Panc1 (cell line): ENCODE results near the gene HOXA13. TPM values are rescaled to one million over a fixed set of nuclear protein-coding genes. Genes with fewer than 3 reads are reported as not detected.

Experiments used
- ATAC-seq: fragments of 200-7000 bp; cut with Tn5 transposase; 2 replicates; pipeline ENCODE4 v1.9.1; 2020; ENCODE audit warnings: mild to moderate bottlenecking, moderate library complexity
- BruUV-seq: library from RNA; stranded (reverse); fragments of 400-500 nt; replicated peaks from 2 replicates; lab custom pipeline; 2021; lab: Mats Ljungman, UMichigan
- CTCF ChIA-PET: fragments of 300-600 bp; sonication (Branson Sonifier 250); formaldehyde crosslinking; loops from one replicate; lab custom pipeline; 2022; ENCODE audit warnings: antibody characterized with exemption; lab: Charles Lee
- POLR2A ChIA-PET: fragments of 300-600 bp; sonication (Branson Sonifier 250); formaldehyde crosslinking; loops from one replicate; lab custom pipeline; 2022; ENCODE audit warnings: antibody characterized with exemption; lab: Charles Lee
- DNase-seq: peaks from one replicate; pipeline ENCODE4 v3.0.0-alpha.2; 2010; ENCODE audit warnings: low read depth, low spot score
- H3K27ac ChIP-seq: 2 replicates; pipeline ENCODE4 v1.5.1; 2011; ENCODE audit warnings: mild to moderate bottlenecking, low read length, inconsistent platforms
- H3K27me3 ChIP-seq: fragments of 200-500 bp; sonication (Bioruptor generic); 2 replicates; pipeline ENCODE4 v1.6.0; 2014; ENCODE audit warnings: low read length, inconsistent platforms; ENCODE audit not compliant: control insufficient read depth, insufficient read depth
- H3K36me3 ChIP-seq: fragments of 200-500 bp; sonication (Bioruptor generic); 2 replicates; pipeline ENCODE4 v1.5.1; 2014; ENCODE audit warnings: inconsistent platforms, mild to moderate bottlenecking, low read length, moderate library complexity; ENCODE audit not compliant: control insufficient read depth, insufficient read depth
- H3K4me1 ChIP-seq: 2 replicates; pipeline ENCODE4 v1.5.1; 2011; ENCODE audit warnings: inconsistent platforms, mild to moderate bottlenecking, low read length, moderate library complexity; ENCODE audit not compliant: control insufficient read depth, insufficient read depth
- H3K4me3 ChIP-seq, 2 experiments: 2 replicates each; pipeline ENCODE4 v1.5.1; 2011 to 2012; ENCODE audit warnings: low read depth in 2 of 2, low read length in 2 of 2, mild to moderate bottlenecking in 2 of 2, inconsistent platforms in 1 of 2, moderate library complexity in 1 of 2
- H3K9me3 ChIP-seq: fragments of 200-500 bp; sonication (Bioruptor generic); 2 replicates; pipeline ENCODE4 v1.5.1; 2014; ENCODE audit warnings: low read depth, mild to moderate bottlenecking, inconsistent platforms, low read length, moderate library complexity; ENCODE audit not compliant: control insufficient read depth, insufficient read depth
- CTCF ChIP-seq: fragments of 450-650 bp; IDR thresholded peaks from 2 replicates; pipeline ENCODE4 v1.5.1; 2017; ENCODE audit warnings: mild to moderate bottlenecking
- POLR2AphosphoS5 ChIP-seq: IDR thresholded peaks from 2 replicates; pipeline ENCODE4 v1.6.1; 2012; ENCODE audit warnings: mild to moderate bottlenecking, low read depth, low read length, moderate library complexity
- REST ChIP-seq, 2 experiments: IDR thresholded peaks; 2 replicates each; pipeline ENCODE4 v1.6.1; 2011 to 2012; ENCODE audit warnings: low read depth in 2 of 2, control low read depth in 1 of 2, low read length in 1 of 2, mild to moderate bottlenecking in 1 of 2, moderate library complexity in 1 of 2; ENCODE audit not compliant: insufficient read depth in 1 of 2
- SIN3A ChIP-seq: IDR thresholded peaks from 2 replicates; pipeline ENCODE4 v1.6.1; 2012; ENCODE audit warnings: low read depth, mild to moderate bottlenecking, low read length, moderate library complexity, borderline replicate concordance; ENCODE audit not compliant: insufficient read depth
- TCF7L2 ChIP-seq: IDR thresholded peaks from 2 replicates; pipeline ENCODE4 v1.6.1; 2011; ENCODE audit warnings: mild to moderate bottlenecking, low read depth, low read length, inconsistent platforms
- in situ Hi-C: cut with HindIII; loops from 2 replicates; pipeline ENCODE4 v1.10.0; 2016; ENCODE audit warnings: low sequenced_read_pairs, low pct_unique_long_range_greater_than_20kb
- intact Hi-C: fragments of 100-400 bp; cut with micrococcal nuclease; formaldehyde crosslinking; loops from one replicate; pipeline ENCODE4 v1.10.0; 2022; ENCODE audit not compliant: unreplicated experiment
- total RNA-seq: library from RNA; stranded (reverse); gene quantifications from one replicate; pipeline ENCODE4 v1.2.1, GENCODE V29; 2021; ENCODE audit not compliant: unreplicated experiment

HOXA13 gene
- total RNA-seq, 1 experiment from 2014 or later = 1.2 TPM

GRCh38 chr7:27183682-27184336 is 16.1 kb downstream of the HOXA13 start:
- no peaks in the 10 kb centered on the region for H3K36me3 ChIP-seq
- ATAC-seq (no peak), DNase-seq (no peak)
- intact Hi-C loops (no loop called here), in situ Hi-C loops (no loop called here)
- H3K27ac ChIP-seq = peak overlapping the region; percentile 71
- ChIA-PET CTCF (interaction anchor here (0.5 to 0.7 kb wide), 3 partner anchors 293 to 912 kb away, joined by 3 to 13 read pairs (median 7); no protein-coding TSS in a partner anchor), POLR2A (interaction anchor here (0.7 kb wide), 1 partner anchor 35 kb away, joined by 5 read pairs; no protein-coding TSS in a partner anchor)
- H3K27me3 ChIP-seq = no peaks in the 10 kb centered on the region
- no TSS peak for BruUV-seq
- H3K4me1 ChIP-seq = peaks cover 22% of the 10 kb centered on the region
- peak overlapping the region; percentile 53 to 88 for H3K4me3 ChIP-seq
- no peak for TF ChIP-seq REST (IDR thresholded peaks at IDR 0.05; ENCODE audit: insufficient read depth in 1 of 2, low read depth in 2 of 2, low read length in 1 of 2)
- no peak for TF ChIP-seq SIN3A
- TF ChIP-seq POLR2AphosphoS5 = no peak
- no peak; the same call in 1 of the 2 replicates for TF ChIP-seq TCF7L2
- TF ChIP-seq CTCF = no peak
- no peaks in the 10 kb centered on the region for H3K9me3 ChIP-seq

- Histone ChIP-seq H3K9me3 (no peaks in the 10 kb centered on the region), H3K4me1 (peaks cover 22% of the 10 kb centered on the region), H3K27me3 (no peaks in the 10 kb centered on the region), H3K4me3 (peak overlapping the region; percentile 53 to 88; a peak in 2 of 4 replicates), H3K27ac (peak overlapping the region; percentile 71; the same call in 1 of the 2 replicates), H3K36me3 (no peaks in the 10 kb centered on the region)
- no TSS peak for BruUV-seq
- TF ChIP-seq POLR2AphosphoS5 (no peak), REST (IDR thresholded peaks at IDR 0.05; ENCODE audit: insufficient read depth in 1 of 2, low read depth in 2 of 2, low read length in 1 of 2) (no peak)
- POLR2A ChIA-PET = interaction anchor here (0.7 kb wide), 1 partner anchor 36 kb away, joined by 5 read pairs; no protein-coding TSS in a partner anchor
- in situ Hi-C loops = no loop called here
- DNase-seq (no peak), ATAC-seq (no peak)
- intact Hi-C loops = no loop called here
- CTCF ChIA-PET = interaction anchor here (0.5 to 0.7 kb wide), 2 partner anchors 320 to 913 kb away, joined by 3 to 13 read pairs; no protein-coding TSS in a partner anchor
Observed at GRCh38 chr7:27182861-27183681, 16.8 kb downstream of the HOXA13 start.
